CD14-positive monocyte (primary cell): ENCODE measurements around the gene TGM5. TPM values are rescaled to one million over a fixed set of nuclear protein-coding genes. Genes with fewer than 3 reads are reported as not detected.

Source experiments
- DNase-seq, 3 donors: peaks; one replicate each; pipeline ENCODE4 v3.0.0-alpha.2; 2011 to 2022
- H2AFZ ChIP-seq: 2 replicates; pipeline ENCODE4 v1.6.0; 2012; ENCODE audit warnings: mild to moderate bottlenecking, low read depth, low read length, inconsistent platforms; ENCODE audit not compliant: insufficient read depth, poor library complexity, severe bottlenecking
- H3K27ac ChIP-seq, 2 donors: 1 replicate in 1 of 2; 2 replicates in 1 of 2; pipeline ENCODE4 v1.5.1; 2012 to 2013; ENCODE audit warnings: low read length in 2 of 2, control low read depth in 1 of 2, inconsistent platforms in 1 of 2, low read depth in 1 of 2, mild to moderate bottlenecking in 1 of 2
- H3K27me3 ChIP-seq, 2 donors: one replicate each; pipeline versions ENCODE4 v1.6.0 to v1.6.1; 2011 to 2013; ENCODE audit warnings: low read length in 2 of 2; ENCODE audit not compliant: control insufficient read depth in 2 of 2, insufficient read depth in 2 of 2
- H3K36me3 ChIP-seq, 2 donors: replicated peaks in 1 of 2; 1 replicate in 1 of 2; 2 replicates in 1 of 2; pipeline versions ENCODE4 v1.5.1 to v1.6.1; 2012 to 2013; ENCODE audit warnings: low read length in 2 of 2, control low read depth in 1 of 2, inconsistent platforms in 1 of 2, mild to moderate bottlenecking in 1 of 2; ENCODE audit not compliant: insufficient read depth in 2 of 2, control insufficient read depth in 1 of 2
- H3K4me1 ChIP-seq, 2 donors: 1 replicate in 1 of 2; 2 replicates in 1 of 2; pipeline versions ENCODE4 v1.5.1 to v1.6.1; 2012 to 2013; ENCODE audit warnings: low read length in 2 of 2, control low read depth in 1 of 2, inconsistent platforms in 1 of 2, mild to moderate bottlenecking in 1 of 2, moderate library complexity in 1 of 2; ENCODE audit not compliant: insufficient read depth in 2 of 2, control insufficient read depth in 1 of 2
- H3K4me2 ChIP-seq: replicated peaks from 2 replicates; pipeline ENCODE3; 2012; ENCODE audit warnings: low read length, moderate library complexity, mild to moderate bottlenecking; ENCODE audit not compliant: poor library complexity, severe bottlenecking; ENCODE audit errors: extremely low read depth
- H3K4me3 ChIP-seq, 3 experiments: fragments of 200-600 bp in 1 of 3; sonication (generic) in 1 of 3; replicated peaks in 1 of 3; 1 replicate in 2 of 3; 2 replicates in 1 of 3; pipeline ENCODE4 v1.5.1; 2011 to 2013; ENCODE audit warnings: low read length in 3 of 3, mild to moderate bottlenecking in 3 of 3, control low read depth in 2 of 3, low read depth in 2 of 3, inconsistent platforms in 1 of 3, moderate library complexity in 1 of 3
- H3K79me2 ChIP-seq: 2 replicates; pipeline ENCODE4 v1.6.0; 2012; ENCODE audit warnings: mild to moderate bottlenecking, control low read depth, inconsistent platforms, low read length, moderate library complexity; ENCODE audit not compliant: insufficient read depth
- H3K9ac ChIP-seq: 2 replicates; pipeline ENCODE4 v1.6.0; 2017; ENCODE audit warnings: low read length, mild to moderate bottlenecking; ENCODE audit not compliant: insufficient read depth, poor library complexity, severe bottlenecking
- H3K9me3 ChIP-seq, 2 donors: replicated peaks in 1 of 2; 1 replicate in 1 of 2; 2 replicates in 1 of 2; pipeline versions ENCODE4 v1.5.1 to v1.6.1; 2012 to 2013; ENCODE audit warnings: low read length in 2 of 2, control low read depth in 1 of 2; ENCODE audit not compliant: control insufficient read depth in 1 of 2, insufficient read depth in 1 of 2
- H4K20me1 ChIP-seq: 2 replicates; pipeline ENCODE4 v1.6.0; 2012; ENCODE audit warnings: mild to moderate bottlenecking, low read length, control low read depth, moderate library complexity; ENCODE audit not compliant: insufficient read depth
- H3K27ac Mint-ChIP-seq, 7 donors: one replicate each; pipeline ENCODE4 v1.8.0; 2020; ENCODE audit warnings: mild to moderate bottlenecking in 7 of 7, mixed read lengths in 7 of 7, moderate library complexity in 6 of 7, inconsistent platforms in 2 of 7
- H3K27me3 Mint-ChIP-seq, 3 donors: one replicate each; pipeline ENCODE4 v1.8.0; 2021 to 2022; ENCODE audit warnings: low read depth in 3 of 3, mild to moderate bottlenecking in 3 of 3, mixed read lengths in 3 of 3, moderate library complexity in 3 of 3, inconsistent platforms in 1 of 3
- H3K36me3 Mint-ChIP-seq, 2 donors: one replicate each; pipeline ENCODE4 v1.8.0; 2020; ENCODE audit warnings: mixed read lengths in 2 of 2, inconsistent platforms in 1 of 2, mild to moderate bottlenecking in 1 of 2
- H3K4me1 Mint-ChIP-seq: one replicate; pipeline ENCODE4 v1.8.0; 2020; ENCODE audit warnings: mild to moderate bottlenecking, mixed read lengths
- H3K4me3 Mint-ChIP-seq, 2 donors: one replicate each; pipeline ENCODE4 v1.8.0; 2020; ENCODE audit warnings: mild to moderate bottlenecking in 2 of 2, mixed read lengths in 2 of 2, moderate library complexity in 1 of 2
- H3K9me3 Mint-ChIP-seq, 7 donors: one replicate each; pipeline ENCODE4 v1.8.0; 2020 to 2022; ENCODE audit warnings: mixed read lengths in 7 of 7, mild to moderate bottlenecking in 6 of 7, moderate library complexity in 6 of 7, inconsistent platforms in 2 of 7
- WGBS: methylation state at CpG from one replicate; pipeline ENCODE4 v1.1.5; 2013; ENCODE audit warnings: missing lambda C conversion rate; ENCODE audit not compliant: insufficient coverage; 5-methylcytosine and 5-hydroxymethylcytosine counted together
- intact Hi-C, 2 donors: fragments of 100-400 bp; cut with micrococcal nuclease; formaldehyde crosslinking; loops; one replicate each; pipeline versions ENCODE4 v1.15.0 to v1.15.1; 2023
- polyA plus RNA-seq, 3 donors: library from polyadenylated mRNA; depleted of rRNA in 1 of 3; unstranded in 2 of 3; stranded (reverse) in 1 of 3; fragments of 300-500 nt in 2 of 3; fragments of >200 nt in 1 of 3; fragmentation: Illumina TruSeq in 2 of 3; gene quantifications; 1 replicate in 2 of 3; 2 replicates in 1 of 3; pipeline ENCODE4 v1.2.3, GENCODE V29; 2012 to 2021
- TF ChIP-seq, protein P1 (sequence below): fragments of 200-600 bp; IDR thresholded peaks from one replicate; pipeline ENCODE4 v1.8.0; 2022; ENCODE audit warnings: antibody characterized with exemption, mild to moderate bottlenecking

TGM5 gene
- polyA plus RNA-seq, 3 donors = not detected

DNA sequence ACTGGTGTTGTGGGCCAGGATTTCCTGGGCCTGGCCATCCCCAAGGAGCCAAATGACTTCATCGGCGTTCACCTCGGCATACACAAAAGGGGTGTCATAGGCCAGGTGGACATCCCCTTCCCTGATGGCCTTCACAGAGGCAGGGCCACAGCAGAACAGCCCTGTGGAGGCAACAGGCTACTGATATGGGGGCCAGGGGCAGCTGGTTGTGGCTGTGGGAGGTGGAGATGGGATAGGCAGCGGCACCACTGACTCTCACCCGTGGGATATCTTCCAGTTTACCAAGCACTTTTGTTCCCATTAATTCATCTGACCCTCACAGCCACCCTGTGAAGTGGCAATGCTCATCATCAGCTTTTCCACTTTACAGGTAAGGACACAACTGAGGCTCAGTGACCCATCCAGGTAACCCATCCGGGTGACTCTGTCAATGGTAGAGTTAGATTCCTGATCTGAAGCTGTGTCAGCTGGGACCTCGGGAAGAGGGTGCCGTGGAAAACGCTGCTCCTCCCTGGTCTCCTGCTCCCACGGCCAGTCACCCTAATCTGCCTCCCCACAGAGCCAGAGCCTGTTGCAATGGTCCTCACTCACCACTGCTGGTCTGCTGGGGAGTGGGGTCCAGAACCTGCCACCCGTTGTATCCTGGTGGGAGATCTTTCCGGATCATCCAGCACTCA is 15.3 kb upstream of the TGM5 start:
- Histone ChIP-seq H3K4me2 (no peak overlapping the region), H3K36me3 (no peaks in the 10 kb centered on the region), H3K4me3 (no peak overlapping the region), H3K27me3 (no peaks in the 10 kb centered on the region), H3K9me3 (no peaks in the 10 kb centered on the region), H4K20me1 (no peaks in the 10 kb centered on the region), H3K9ac (no peak overlapping the region), H3K79me2 (no peaks in the 10 kb centered on the region), H3K4me1 (no peaks in the 10 kb centered on the region), H3K27ac (no peak overlapping the region), H2AFZ (no peak overlapping the region)
- H3K4me1 Mint-ChIP-seq = peaks cover 4% of the 10 kb centered on the region
- no peak overlapping the region for H3K4me3 Mint-ChIP-seq
- H3K27me3 Mint-ChIP-seq = peaks cover 2 to 4% (median 3%) of the 10 kb centered on the region in 3 donors
- WGBS = 96% methylated on average over 5 of the region's 12 CpGs
- DNase-seq = no peak
- no peaks in the 10 kb centered on the region for H3K36me3 Mint-ChIP-seq
- H3K9me3 Mint-ChIP-seq = no peaks in the 10 kb centered on the region
- TF ChIP-seq, protein P1, sequence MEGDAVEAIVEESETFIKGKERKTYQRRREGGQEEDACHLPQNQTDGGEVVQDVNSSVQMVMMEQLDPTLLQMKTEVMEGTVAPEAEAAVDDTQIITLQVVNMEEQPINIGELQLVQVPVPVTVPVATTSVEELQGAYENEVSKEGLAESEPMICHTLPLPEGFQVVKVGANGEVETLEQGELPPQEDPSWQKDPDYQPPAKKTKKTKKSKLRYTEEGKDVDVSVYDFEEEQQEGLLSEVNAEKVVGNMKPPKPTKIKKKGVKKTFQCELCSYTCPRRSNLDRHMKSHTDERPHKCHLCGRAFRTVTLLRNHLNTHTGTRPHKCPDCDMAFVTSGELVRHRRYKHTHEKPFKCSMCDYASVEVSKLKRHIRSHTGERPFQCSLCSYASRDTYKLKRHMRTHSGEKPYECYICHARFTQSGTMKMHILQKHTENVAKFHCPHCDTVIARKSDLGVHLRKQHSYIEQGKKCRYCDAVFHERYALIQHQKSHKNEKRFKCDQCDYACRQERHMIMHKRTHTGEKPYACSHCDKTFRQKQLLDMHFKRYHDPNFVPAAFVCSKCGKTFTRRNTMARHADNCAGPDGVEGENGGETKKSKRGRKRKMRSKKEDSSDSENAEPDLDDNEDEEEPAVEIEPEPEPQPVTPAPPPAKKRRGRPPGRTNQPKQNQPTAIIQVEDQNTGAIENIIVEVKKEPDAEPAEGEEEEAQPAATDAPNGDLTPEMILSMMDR = no peak
- intact Hi-C loops = no loop called here
- H3K27ac Mint-ChIP-seq = no peak overlapping the region

DNA sequence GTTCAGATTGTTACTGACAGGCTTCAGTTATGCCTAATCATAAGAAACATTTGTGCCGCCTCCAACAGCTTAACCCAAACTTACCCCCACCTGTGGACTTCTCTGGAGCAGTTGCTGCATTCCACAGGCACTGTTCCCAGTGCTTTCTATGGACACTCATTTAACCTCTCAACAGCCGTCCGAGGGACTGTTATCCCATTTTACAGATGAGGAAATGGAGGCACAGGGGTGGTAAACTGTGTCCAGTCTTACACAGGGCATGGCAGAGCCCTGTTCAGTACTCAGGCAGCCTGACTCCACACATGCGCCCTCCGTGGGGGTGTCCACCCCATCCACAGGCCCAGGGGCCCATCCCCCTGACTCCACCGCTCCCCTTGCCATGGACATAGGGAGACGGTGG is 14.3 kb upstream of the TGM5 start:
- no peak overlapping the region for H3K4me3 Mint-ChIP-seq
- Histone ChIP-seq H3K4me3 (no peak overlapping the region), H3K4me2 (no peak overlapping the region), H3K36me3 (no peaks in the 10 kb centered on the region), H3K27ac (no peak overlapping the region), H4K20me1 (no peaks in the 10 kb centered on the region), H3K4me1 (no peaks in the 10 kb centered on the region), H2AFZ (no peak overlapping the region), H3K79me2 (no peaks in the 10 kb centered on the region), H3K9me3 (no peaks in the 10 kb centered on the region), H3K27me3 (no peaks in the 10 kb centered on the region), H3K9ac (no peak overlapping the region)
- TF ChIP-seq, protein P1 = no peak
- no peaks in the 10 kb centered on the region for H3K9me3 Mint-ChIP-seq
- peaks cover 3 to 5% (median 4%) of the 10 kb centered on the region in 3 donors for H3K27me3 Mint-ChIP-seq
- intact Hi-C loops = no loop called here
- peaks cover 4% of the 10 kb centered on the region for H3K4me1 Mint-ChIP-seq
- no peak overlapping the region for H3K27ac Mint-ChIP-seq
- DNase-seq = no peak
- H3K36me3 Mint-ChIP-seq = no peaks in the 10 kb centered on the region
- 80% methylated on average over 1 of the region's 7 CpGs for WGBS
